Suppressor macrophage (primary cell): ENCODE results near the gene FHIT.
"Not testable (repeated sequence)": the region's sequence is repeated elsewhere in the genome, so short reads cannot be mapped to it uniquely, and the experiment has no call there.

ENCODE experiments used
- DNase-seq, 4 experiments: peaks; one replicate each; pipeline ENCODE4 v3.0.0-alpha.2; 2020 to 2022

Gene FHIT

DNA sequence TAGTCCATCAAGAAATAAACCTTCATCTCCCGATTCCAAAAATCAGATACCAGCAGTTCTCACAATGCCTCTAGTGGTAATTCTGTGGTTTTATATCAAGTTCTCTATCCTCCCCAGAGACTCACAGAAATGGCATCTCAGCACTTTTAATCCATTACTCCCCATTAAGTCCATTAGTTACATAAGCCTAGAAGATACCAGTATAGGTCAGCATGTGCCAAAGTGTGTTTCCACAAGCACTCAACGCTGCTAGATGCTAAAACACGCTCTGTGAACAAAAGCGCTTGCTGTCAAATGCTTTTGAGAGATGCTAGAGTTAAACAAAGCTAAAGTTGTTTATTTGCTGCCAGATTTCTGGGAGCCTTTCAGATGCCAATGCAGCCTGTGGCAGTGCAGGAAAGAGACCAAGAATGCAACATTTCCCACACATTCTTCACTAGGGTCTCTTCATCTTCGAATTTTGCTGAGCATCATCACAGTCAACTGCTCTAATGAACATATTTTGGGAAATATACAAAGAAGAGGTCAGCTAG, 1282.7 kb downstream of the FHIT start:
- DNase-seq = no peak

DNA sequence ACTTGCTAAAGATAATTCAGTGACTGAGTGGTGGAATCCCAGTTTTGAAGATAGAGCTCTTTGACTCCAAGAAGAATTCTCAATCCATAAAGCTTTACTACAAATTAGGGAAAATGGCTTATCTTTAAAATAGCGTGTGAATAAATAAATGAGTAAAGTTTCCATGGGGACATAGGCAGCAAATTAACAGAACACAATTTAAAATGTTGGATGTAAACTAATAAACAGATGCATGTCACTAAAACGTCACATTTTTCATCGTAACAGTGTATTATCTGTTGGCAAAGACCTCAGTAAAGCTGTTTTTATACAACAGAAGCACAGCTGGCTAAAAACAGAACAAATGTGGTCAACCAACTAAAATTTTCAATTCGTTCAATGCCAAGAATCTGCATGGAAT, 1287.6 kb downstream of the FHIT start:
- DNase-seq = no peak

DNA sequence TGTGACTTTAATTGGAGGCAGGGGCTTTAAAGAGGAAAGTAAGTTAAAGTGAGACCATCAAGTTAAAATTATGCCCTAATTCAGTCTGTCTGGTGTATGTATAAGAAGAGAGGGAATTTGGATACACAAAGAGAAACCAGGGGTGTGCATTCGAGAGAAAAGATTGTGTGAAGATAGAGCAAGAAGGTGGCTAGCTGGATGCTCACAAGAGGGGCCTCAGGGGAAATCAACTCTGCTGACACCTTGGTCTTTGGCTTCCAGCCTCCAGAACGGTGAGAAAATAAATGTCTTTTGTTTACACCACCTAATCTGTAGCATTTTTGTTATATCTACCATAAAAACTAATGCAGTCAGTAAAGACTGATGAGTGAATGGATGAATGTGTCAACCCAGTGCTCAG, 1294.1 kb downstream of the FHIT start:
- DNase-seq = no peak

DNA sequence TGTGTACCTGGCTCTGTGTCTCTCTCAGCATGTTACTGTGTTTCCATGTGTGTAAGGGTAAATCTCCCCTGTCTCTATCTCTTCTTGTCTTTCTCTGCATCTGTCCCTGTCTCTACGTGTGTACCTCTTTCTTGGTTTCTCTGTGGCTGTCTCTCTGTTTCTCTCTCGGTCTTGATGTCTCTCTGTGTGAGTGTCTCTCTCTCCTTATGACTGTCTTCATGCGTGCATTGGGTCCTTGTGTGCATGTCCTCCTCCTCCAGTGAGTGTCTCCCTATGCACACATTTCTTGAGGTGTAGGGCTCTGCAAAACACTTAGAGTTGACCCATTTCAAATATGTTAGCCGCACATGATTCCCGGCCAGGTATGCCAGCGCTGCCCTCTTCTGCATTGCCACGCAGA, 1298.1 kb downstream of the FHIT start:
- DNase-seq = no peak

DNA sequence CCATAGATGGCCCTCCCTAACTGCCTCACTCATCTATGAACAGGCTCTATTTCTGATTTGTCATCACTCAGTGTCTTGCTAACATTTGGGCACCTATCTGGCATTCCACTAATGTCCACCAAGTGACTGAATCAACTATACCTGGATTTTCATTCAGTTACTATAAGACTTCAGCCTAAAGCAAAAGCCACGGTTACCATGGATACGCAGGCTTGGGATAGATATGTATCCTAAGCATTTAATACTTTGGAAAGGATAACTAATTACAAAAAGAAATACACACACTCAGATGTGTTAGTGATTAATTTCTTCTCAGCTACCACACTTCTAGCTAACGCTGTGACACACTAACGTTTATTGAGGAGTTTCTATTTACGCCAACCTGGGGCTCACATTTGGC, 1301.9 kb downstream of the FHIT start:
- DNase-seq = no peak

DNA sequence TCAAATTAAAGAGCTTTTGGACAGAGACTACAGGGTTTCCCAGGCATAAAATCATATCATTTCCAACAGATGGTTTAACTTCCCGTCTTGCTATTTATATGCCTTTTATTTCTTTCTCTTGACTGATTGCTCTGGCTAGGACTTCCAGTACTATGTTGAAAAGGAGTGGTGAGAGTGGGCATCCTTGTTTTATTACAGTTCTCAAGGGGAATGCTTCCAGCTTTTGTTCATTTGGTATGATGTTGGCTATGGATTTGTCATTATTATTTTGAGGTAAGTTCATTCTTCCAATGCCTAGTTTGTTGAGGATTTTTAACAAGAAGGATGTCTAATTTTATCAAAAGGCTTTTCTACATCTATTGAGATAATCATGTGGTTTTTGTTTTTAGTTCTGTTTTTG, 1304.9 kb downstream of the FHIT start:
- no peak for DNase-seq

DNA sequence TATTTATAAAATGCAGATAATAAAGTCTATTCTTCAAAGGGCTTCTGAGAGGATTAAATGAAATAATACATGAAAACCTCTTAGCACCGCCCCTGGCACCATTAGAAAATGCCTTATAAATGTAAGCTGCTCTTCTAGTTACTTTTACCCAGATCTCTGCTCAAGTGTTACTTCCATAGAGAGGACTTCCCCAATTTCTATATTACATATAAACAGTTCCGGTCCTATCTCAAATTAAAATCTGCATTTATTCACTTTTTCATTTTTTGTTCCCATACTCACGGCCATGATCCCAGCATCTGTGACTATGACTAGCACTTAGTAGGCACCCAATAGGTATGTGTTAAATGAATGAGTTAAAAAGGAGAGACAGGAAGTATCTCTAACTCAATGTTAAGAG, 1310.5 kb downstream of the FHIT start:
- peak in 3 of 4 experiments; percentile 4 to 40 (median 36) for DNase-seq

DNA sequence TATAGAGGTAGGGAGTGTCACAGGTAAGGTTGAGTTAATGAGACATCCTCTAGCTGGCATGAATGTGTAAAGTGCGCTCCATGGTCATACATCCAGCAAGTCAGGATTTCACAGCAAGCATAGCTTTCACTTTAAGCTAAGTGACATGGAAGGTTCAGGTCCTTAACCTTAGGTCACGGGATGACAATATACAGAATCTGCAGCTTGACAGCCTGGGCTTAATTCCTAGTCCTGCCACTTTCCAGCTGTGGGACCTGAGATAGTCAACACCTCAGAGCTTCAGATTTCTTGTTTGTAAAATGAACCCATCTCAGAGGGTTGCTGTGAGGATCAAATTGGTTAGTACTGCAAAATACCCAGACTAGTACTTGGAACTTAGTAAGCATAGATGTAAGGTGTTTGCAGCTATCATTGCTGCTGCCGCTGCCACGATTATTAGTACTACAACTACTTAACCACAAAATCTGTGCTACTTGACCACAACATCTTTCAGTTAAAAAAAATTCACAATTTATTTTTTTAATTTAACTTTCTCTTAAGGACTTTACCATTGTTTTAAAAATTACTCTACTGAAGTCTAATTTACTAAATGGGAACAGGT, 1311.3 kb downstream of the FHIT start:
- DNase-seq = no peak

DNA sequence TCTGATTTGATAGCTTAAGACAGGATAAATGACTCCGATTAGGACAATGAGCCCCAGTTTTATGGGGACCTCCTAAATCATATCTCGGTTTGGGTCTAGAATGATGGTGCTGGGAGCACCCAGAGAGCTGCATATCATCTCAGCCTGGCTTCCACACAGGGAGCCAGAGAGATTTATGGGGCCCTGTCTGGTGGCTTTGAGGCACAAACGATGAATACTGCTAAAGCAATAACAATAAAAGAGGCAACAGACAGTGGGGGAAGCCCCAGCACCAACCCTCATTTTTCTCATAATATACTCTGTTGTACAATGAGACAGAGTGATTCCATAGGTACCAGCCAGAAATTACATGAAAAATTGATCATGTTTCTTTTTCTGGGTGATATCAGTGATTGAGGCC, 1312.4 kb downstream of the FHIT start:
- no peak for DNase-seq

DNA sequence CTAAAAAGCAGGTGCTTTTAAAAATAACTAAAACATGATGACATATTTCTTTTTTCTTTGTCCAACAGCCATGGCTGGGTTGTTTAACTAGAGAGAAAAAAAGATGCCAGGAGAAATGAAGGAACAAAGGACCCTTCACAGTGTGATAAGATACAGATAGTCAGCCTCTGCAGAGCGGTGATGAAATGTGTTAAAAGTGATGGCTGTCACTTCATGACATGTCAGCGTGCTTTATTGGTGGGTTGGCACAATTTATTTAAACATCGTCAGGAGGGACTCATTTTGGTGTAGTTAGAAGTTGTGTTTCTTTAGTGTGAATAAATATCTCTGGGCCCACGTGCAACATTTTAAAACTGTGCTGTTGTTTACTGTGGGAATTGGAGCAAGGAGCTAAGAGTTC, 1314.1 kb downstream of the FHIT start:
- DNase-seq = no peak

DNA sequence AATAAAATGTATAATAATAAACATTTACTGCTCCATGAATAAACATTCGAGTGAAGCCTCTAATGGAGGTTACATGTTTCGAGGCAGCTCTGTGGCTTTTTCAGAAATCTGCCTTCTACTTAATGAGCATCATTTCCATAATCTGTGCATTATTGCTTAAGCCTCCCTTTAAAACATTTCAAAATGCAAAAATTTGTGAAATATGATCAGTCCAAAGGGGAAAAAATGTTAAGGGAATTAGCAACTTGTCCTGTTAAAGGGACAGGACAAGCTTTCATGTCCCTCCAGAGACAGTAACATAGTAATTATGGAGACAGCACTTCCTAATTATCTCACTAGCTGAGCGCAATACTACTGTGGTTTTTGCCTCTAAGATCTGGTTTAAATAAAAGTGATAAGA, 1314.8 kb downstream of the FHIT start:
- no peak for DNase-seq

DNA sequence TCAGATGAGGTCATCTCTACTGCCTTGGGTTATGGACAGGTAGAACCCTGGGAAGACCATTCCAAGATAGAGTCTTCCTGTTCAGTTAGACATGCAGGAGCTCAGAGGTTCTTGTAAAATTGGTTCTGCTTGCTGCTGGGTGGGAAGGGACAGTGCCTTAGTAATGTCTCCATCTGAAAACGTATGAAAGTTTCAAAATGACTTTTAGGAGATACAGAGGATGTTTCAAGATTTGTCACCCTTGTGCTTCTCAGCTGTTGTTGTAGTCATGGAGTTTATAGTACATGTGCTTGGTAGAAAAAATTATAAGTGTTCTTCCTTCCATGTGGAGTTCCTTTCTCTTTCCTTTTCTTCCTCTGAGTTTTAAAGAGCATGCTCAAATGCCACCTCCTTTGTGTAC, 1316.2 kb downstream of the FHIT start:
- no peak for DNase-seq

DNA sequence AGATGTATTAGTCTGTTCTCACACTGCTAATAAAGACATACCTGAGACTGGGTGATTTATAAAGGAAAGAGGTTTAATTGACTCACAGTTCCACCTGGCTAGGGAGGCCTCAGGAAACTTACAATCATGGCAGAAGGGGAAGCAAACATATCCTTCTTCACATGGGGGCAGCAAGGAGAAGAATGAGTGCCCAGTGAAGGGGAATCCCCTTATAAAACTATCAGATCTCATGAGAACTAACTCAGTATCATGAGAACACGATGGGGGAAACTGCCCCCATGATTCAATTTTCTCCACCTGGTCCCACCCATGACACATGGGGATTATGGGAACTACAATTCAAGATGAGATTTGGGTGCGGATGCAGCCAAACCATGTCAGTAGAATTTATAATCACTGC, 1316.7 kb downstream of the FHIT start:
- not testable (repeated sequence) for DNase-seq

DNA sequence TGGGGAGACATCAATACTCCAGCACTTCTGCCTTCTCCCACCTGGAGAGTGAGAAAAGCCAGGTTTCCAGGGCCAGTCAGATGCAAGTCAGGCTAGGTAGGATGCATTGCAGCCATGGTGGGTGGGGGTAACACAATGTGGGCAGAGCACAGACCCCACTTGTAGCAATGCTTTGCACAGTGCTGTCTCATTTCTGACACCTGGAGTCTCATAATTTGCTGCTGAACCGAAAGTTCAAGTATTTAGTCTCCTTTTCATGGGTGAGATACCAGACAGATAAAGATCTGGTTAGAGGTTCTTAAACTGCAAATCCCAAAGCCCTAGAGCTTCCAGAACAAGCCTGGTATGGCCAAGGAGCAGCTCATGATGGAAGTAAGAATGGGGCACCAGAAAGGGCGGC, 1321.1 kb downstream of the FHIT start:
- no peak for DNase-seq

DNA sequence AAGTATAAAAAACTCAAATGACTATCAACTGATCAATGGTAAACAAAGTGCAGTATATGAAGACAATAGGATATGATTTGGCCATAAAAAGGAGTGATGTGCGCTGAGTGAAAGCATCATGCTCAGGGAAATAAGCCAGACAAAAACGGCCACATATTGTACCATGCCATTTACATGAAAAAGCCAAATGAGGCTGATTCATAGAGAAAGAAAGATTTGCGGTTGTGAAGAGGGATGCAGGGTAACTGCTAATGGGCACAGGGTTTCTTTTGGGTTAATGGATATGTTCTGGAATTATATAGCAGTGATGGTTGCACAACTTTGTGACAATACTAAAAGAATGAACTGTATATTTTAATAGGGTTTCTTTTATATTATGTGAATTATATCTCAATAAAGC, 1324.2 kb downstream of the FHIT start:
- DNase-seq = no peak

DNA sequence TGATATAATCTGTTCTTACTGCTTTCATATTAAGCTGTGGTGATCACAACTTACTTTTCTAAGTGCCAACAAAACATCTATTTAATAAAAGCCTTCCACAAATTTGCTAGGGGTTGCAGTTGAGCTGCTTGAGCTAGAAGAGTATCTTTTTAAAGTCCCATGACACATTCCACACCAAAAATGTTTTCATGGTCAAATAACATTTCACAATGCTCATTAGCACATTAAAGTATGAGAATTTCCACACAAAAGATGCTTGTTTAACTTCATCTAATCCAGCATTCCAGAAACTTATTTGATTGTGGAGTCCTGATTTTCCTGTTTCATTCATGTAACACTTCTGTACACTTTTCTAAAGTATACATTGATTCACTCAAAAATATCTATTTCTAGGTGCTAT, 1325.3 kb downstream of the FHIT start:
- DNase-seq = no peak

DNA sequence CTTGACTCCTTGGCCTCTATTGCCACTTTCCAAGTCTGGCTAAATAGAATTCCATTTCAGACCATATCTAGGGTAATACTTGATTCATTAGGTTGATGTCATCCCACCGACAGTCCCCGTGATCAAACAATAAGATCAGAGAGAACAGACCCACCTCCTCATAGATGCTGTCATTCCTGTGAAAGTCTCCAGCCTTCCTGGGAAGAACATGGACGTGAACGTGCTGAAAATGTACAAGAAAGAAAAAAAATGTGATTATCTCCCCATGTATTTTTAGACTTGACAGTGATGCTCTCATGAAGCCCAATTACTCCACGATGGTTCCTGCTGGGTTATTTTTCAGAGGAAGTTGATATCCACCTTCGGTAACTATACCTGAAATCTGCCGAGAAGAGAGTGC, 1329.1 kb downstream of the FHIT start:
- no peak for DNase-seq

DNA sequence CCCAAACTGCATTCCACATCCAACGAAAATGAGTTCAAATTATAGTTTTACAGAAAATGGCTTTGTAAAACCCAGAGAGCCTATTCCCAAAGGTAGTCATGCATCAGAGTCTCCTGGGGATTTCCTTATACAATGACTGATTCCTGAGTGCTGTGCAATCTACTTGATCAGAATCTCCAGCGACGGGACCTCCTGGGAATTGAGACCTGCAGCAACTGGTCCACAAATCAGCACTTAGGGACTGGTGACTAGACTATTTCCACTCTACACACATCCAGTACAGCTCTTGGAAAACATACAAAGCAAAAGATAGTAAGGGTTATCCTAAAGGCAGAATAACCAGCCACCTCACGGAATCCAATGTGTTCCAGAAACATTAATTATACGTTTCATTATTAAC, 1330.4 kb downstream of the FHIT start:
- DNase-seq = no peak

DNA sequence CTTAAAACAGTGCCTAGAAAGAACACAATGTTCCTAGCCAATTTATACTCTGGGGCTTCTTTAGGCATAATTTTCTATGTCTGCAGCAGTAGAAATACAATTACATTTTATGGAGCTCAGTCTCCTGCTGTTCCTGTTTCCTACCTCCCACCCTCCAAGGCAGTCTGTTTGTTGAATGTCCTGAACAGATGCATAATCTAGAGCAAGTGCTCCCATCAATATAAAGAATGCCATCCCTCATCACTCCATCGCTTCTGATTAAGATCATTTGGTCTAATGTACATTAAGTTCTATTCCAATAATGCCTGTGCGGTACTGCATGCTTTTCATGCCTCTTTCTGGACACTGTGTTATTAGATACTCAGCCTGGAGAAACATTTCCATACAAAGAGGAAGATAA, 1331.7 kb downstream of the FHIT start:
- DNase-seq = no peak

DNA sequence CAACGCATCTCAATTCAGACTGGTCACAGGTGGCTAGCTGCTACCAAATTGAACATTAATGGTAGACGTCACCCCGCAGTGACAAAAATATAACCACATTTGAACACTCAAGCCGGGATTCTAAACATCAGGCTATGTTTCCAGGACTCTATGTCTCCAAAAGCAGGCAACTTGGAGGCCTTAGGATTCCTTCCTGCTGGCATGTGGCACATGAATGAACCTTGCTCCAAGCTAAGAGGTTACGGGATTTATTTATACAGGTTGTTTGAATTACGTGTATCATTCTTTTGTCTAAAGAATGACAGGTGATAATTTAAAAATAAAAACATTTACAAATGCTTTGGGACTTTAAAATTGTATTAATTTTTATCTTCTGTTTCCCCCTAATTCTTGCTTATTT, 1337.0 kb downstream of the FHIT start:
- DNase-seq = no peak

DNA sequence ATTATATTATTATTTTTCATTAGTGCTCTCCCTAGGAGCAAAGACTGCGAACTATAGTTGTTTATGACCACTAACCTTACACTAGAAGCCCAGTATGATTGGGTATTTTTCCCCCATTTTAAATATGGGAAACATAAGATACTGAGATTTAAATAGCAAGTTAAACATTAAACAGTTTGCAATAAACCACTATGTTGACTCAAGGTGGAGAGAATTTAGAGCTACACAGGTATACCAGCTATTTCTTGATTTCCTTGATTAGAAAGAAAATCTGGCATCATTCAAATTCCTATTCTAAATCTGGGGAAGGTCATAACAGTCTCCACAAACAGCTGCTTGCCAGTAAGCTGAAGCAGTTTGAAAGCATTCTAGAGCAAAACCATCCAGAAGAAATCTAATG, 1337.6 kb downstream of the FHIT start:
- DNase-seq = no peak

DNA sequence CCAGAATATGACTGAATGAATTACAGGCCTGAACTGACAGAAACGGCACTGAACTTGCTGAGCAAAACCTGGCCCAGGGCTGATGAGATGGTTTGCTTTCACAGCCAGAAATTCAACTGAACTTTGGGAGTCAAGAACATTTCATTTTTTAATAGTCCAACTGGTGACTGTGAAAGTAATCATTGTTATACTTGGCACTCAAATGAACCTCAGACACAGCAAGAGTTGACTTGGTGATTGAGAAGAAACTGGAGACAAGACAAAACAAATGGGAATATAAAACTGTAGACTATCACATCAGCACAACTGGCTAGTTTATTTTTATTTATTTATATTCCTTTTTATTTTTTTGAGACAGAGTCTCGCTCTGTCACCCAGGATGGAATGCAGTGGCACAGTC, 1342.6 kb downstream of the FHIT start:
- DNase-seq = no peak

DNA sequence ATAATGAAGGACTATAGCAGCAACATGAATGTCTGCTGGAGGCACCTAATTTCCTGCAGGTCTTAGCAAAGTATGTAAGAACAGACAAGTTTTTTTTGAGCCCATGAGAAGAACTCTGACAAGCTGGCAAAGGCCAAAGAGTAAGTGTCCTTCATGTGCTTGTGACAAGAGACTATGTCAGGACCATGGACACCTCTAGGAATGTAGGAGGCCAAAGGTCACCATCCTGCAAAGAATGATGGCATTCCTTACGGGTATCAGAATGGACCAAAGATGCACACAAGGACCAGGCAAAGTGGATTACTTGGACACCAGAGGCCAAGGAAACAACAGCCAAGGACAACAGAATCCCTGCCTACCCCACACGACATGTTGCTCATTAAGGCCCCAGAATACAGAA, 1343.0 kb downstream of the FHIT start:
- no peak for DNase-seq

DNA sequence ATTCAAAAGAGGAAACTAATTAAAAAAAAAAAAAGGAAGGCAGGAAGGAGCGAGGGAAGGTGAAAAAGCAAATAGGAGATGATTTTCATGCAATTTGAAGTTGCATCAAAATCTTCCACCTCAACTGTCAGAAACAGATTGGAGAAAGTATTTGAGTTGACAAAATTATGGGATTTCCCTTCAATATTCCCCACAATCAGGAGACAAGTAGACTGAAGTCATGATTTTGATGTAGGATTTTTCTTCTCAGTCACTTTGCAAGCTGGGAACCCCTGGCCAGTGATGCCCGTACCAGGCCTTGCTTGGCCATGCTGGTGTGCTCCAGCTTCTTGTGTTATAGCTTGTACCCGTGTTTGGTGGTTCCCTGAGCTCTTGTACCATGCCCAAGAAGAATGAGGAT, 1347.0 kb downstream of the FHIT start:
- DNase-seq = no peak

DNA sequence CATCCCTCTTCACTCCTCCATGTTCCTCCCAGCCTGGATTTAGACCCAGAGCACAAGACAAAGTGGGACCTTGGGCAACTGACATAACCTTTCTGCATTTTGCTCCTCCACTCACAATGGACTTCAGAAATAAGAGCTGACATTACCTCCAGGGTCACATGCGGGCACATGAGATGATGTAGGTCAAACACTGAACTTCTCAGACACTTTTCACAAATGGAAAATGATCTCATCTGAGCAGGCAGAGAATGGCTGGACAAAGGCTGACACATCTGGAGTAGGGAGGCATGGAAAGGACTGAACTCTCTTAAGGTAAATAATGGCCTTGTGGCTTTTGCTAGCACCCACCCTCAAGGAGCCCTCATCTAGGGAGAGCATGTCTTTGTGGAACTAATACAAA, 1352.2 kb downstream of the FHIT start:
- peak; percentile 9 to 58 (median 28) for DNase-seq
